ENCODE data around the gene MACROD2. TPM values are rescaled to one million over a fixed set of nuclear protein-coding genes. Genes with fewer than 3 reads are reported as not detected.

The MACROD2 gene
- total RNA-seq, 1 donor from 2014 or later = 2.4 TPM

DNA sequence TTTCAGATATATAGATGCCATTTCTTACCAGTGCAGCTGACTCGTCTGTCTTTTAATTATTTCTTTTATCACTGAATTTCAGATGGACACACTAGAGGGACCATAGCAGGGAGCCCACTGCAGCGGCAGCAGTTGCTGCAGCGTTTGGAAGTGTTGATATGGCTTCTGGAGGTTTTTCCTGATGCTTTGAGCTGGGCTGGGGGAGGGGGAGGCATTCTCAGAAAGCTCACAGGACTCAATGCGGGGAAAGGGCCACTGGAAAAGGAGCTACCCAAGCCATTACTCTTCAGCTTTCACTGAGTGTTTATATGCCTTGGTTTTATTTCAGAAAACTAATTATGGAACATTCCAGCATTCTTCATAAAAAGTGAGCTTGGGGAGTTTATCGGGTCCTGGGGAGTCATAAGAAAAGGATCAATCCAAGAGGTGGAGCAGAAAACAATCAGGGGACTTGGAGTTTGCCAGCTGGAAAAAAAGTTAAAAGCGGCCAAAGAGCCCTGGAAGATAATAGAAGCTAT, 1082.5 kb downstream of the MACROD2 start:
- H3K27ac ChIP-seq (ENCODE audit: low read depth, low read length) = no peak overlapping the region
- H3K9me3 Mint-ChIP-seq (ENCODE audit: unreplicated experiment) = no peaks in the 10 kb centered on the region
- H2AFZ ChIP-seq (ENCODE audit: low read depth, low read length) = no peak overlapping the region
- H3K4me3 ChIP-seq (ENCODE audit: insufficient read depth, low read depth, low read length) = no peak overlapping the region
- no peak for DNase-seq (ENCODE audit: low read depth)
- TF ChIP-seq, protein P1, sequence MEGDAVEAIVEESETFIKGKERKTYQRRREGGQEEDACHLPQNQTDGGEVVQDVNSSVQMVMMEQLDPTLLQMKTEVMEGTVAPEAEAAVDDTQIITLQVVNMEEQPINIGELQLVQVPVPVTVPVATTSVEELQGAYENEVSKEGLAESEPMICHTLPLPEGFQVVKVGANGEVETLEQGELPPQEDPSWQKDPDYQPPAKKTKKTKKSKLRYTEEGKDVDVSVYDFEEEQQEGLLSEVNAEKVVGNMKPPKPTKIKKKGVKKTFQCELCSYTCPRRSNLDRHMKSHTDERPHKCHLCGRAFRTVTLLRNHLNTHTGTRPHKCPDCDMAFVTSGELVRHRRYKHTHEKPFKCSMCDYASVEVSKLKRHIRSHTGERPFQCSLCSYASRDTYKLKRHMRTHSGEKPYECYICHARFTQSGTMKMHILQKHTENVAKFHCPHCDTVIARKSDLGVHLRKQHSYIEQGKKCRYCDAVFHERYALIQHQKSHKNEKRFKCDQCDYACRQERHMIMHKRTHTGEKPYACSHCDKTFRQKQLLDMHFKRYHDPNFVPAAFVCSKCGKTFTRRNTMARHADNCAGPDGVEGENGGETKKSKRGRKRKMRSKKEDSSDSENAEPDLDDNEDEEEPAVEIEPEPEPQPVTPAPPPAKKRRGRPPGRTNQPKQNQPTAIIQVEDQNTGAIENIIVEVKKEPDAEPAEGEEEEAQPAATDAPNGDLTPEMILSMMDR (IDR thresholded peaks at IDR 0.05; ENCODE audit: insufficient read depth, low read depth, low read length) = no peak
- no peak for TF ChIP-seq EZH2 (IDR thresholded peaks at IDR 0.05; ENCODE audit: insufficient read depth, low read length)
- no peak overlapping the region for H3K27ac Mint-ChIP-seq (ENCODE audit: unreplicated experiment)
- no peaks in the 10 kb centered on the region for H3K4me1 ChIP-seq (ENCODE audit: insufficient read depth, low read length)
- H3K79me2 ChIP-seq (ENCODE audit: insufficient read depth, low read length) = no peaks in the 10 kb centered on the region
- no peak overlapping the region for H3K9ac ChIP-seq (ENCODE audit: low read length)
- H3K36me3 ChIP-seq (ENCODE audit: insufficient read depth, low read length) = no peaks in the 10 kb centered on the region
- no peak overlapping the region for H3K4me3 Mint-ChIP-seq (ENCODE audit: unreplicated experiment)
- no peak for FAIRE-seq
- no peaks in the 10 kb centered on the region for H4K20me1 ChIP-seq (ENCODE audit: insufficient read depth, low read length)
- no peaks in the 10 kb centered on the region for H3K36me3 Mint-ChIP-seq (ENCODE audit: low read depth, unreplicated experiment)
- no peaks in the 10 kb centered on the region for H3K4me1 Mint-ChIP-seq (ENCODE audit: low read depth, unreplicated experiment)
- H3K9me3 ChIP-seq (ENCODE audit: insufficient read depth, low read depth, low read length) = no peaks in the 10 kb centered on the region
- no peaks in the 10 kb centered on the region for H3K27me3 Mint-ChIP-seq (ENCODE audit: low read depth, unreplicated experiment)
- H3K27me3 ChIP-seq (ENCODE audit: insufficient read depth, low read length) = no peaks in the 10 kb centered on the region
- H3K4me2 ChIP-seq (ENCODE audit: low read length) = no peak overlapping the region

DNA sequence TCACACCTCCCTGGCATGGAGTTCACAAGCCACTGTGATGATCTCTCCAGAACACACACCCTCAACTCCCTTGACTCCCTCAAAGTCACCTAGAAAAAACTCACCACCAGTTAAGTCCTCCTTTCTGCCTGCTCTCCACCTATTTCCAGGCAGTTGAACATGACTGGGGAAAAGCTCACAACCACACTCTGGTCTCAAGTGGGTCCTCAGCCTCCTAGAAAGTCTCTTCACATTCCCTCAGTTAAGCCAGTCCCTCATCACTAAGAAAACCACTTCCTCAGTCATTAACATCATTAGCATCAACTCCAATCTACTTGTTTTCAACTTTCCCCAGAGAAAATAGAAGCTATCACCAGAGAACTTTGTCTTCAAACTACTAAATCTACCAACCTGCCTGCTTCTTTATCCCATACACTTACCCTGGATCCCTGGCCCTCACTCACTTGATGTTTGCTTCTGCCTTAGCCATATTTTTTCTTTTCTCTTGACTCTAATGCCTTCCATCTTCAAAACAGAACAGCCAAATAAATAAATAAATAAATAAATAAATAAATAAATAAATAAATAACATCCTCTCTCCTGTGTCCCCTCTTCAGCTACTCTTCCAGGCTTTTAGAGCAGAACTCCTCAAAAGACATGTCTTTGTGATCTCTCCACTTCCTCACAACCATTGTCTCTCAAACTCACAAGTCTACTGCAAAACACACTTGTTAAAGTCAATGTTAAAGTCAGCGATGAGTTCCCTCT, 1084.5 kb downstream of the MACROD2 start:
- Histone ChIP-seq H3K4me1 (ENCODE audit: insufficient read depth, low read length) (no peaks in the 10 kb centered on the region), H3K36me3 (ENCODE audit: insufficient read depth, low read length) (no peaks in the 10 kb centered on the region), H2AFZ (ENCODE audit: low read depth, low read length) (no peak overlapping the region), H3K4me3 (ENCODE audit: insufficient read depth, low read depth, low read length) (no peak overlapping the region), H4K20me1 (ENCODE audit: insufficient read depth, low read length) (no peaks in the 10 kb centered on the region), H3K27me3 (ENCODE audit: insufficient read depth, low read length) (no peaks in the 10 kb centered on the region), H3K27ac (ENCODE audit: low read depth, low read length) (no peak overlapping the region), H3K9ac (ENCODE audit: low read length) (no peak overlapping the region), H3K4me2 (ENCODE audit: low read length) (no peak overlapping the region), H3K79me2 (ENCODE audit: insufficient read depth, low read length) (no peaks in the 10 kb centered on the region), H3K9me3 (ENCODE audit: insufficient read depth, low read depth, low read length) (no peaks in the 10 kb centered on the region)
- Mint-ChIP-seq H3K36me3 (ENCODE audit: low read depth, unreplicated experiment) (no peaks in the 10 kb centered on the region), H3K4me1 (ENCODE audit: low read depth, unreplicated experiment) (no peaks in the 10 kb centered on the region), H3K9me3 (ENCODE audit: unreplicated experiment) (no peaks in the 10 kb centered on the region), H3K27me3 (ENCODE audit: low read depth, unreplicated experiment) (no peaks in the 10 kb centered on the region), H3K4me3 (ENCODE audit: unreplicated experiment) (no peak overlapping the region), H3K27ac (ENCODE audit: unreplicated experiment) (no peak overlapping the region)
- no peak for FAIRE-seq
- TF ChIP-seq, protein P1 (IDR thresholded peaks at IDR 0.05; ENCODE audit: insufficient read depth, low read depth, low read length) = no peak
- no peak for TF ChIP-seq EZH2 (IDR thresholded peaks at IDR 0.05; ENCODE audit: insufficient read depth, low read length)
- no peak for DNase-seq (ENCODE audit: low read depth)

- H3K9me3 Mint-ChIP-seq (ENCODE audit: unreplicated experiment) = no peaks in the 10 kb centered on the region
- Histone ChIP-seq H3K9ac (ENCODE audit: low read length) (no peak overlapping the region), H3K9me3 (ENCODE audit: insufficient read depth, low read depth, low read length) (no peaks in the 10 kb centered on the region), H3K79me2 (ENCODE audit: insufficient read depth, low read length) (no peaks in the 10 kb centered on the region), H4K20me1 (ENCODE audit: insufficient read depth, low read length) (no peaks in the 10 kb centered on the region), H3K4me2 (ENCODE audit: low read length) (no peak overlapping the region), H2AFZ (ENCODE audit: low read depth, low read length) (no peak overlapping the region), H3K27ac (ENCODE audit: low read depth, low read length) (no peak overlapping the region), H3K36me3 (ENCODE audit: insufficient read depth, low read length) (no peaks in the 10 kb centered on the region), H3K4me3 (ENCODE audit: insufficient read depth, low read depth, low read length) (no peak overlapping the region), H3K4me1 (ENCODE audit: insufficient read depth, low read length) (no peaks in the 10 kb centered on the region), H3K27me3 (ENCODE audit: insufficient read depth, low read length) (no peaks in the 10 kb centered on the region)
- no peak for FAIRE-seq
- H3K36me3 Mint-ChIP-seq (ENCODE audit: low read depth, unreplicated experiment) = no peaks in the 10 kb centered on the region
- H3K27ac Mint-ChIP-seq (ENCODE audit: unreplicated experiment) = no peak overlapping the region
- no peak for DNase-seq (ENCODE audit: low read depth)
- no peak overlapping the region for H3K4me3 Mint-ChIP-seq (ENCODE audit: unreplicated experiment)
- TF ChIP-seq, protein P1 (IDR thresholded peaks at IDR 0.05; ENCODE audit: insufficient read depth, low read depth, low read length) = no peak
- no peak for TF ChIP-seq EZH2 (IDR thresholded peaks at IDR 0.05; ENCODE audit: insufficient read depth, low read length)
- H3K4me1 Mint-ChIP-seq (ENCODE audit: low read depth, unreplicated experiment) = no peaks in the 10 kb centered on the region
- H3K27me3 Mint-ChIP-seq (ENCODE audit: low read depth, unreplicated experiment) = no peaks in the 10 kb centered on the region
Observed at GRCh38 chr20:15081261-15081660, 1085.9 kb downstream of the MACROD2 start.
